ENCODE results near the gene CD6. TPM values are rescaled to one million over a fixed set of nuclear protein-coding genes. Genes with fewer than 3 reads are reported as not detected.

Gene CD6
- total RNA-seq, 1 experiment from 2014 or later, result 1.4 TPM

DNA sequence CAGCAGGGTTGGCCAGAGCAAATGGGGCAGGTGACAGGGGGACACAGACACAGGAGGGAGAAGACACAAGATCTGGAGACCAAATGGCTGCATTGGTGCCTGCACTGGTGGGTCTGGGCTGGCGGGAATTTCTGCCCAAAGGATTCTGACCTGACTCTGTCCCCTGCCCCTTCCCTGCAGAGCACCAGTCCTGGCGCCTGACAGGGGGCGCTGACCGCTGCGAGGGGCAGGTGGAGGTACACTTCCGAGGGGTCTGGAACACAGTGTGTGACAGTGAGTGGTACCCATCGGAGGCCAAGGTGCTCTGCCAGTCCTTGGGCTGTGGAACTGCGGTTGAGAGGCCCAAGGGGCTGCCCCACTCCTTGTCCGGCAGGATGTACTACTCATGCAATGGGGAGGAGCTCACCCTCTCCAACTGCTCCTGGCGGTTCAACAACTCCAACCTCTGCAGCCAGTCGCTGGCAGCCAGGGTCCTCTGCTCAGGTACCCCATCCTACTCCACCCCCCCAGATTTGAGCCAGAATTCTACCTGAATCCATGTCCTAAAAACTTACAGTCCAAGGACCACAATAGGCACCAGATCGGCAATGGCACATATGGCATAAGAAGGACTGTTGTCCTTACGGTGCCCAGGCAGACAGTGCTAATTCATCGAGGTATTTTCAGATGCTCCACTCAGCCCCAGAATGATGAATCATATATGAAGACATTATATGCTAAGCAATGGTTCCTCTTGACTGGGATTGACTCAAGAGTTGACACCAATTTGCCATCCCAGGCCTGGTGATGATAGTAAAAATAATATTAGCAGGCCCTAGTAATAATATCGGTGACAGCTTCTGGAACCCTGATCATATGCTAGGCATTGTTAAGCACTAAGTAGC, 38.2 kb downstream of the CD6 start (continued):
- TF ChIP-seq, protein P1, sequence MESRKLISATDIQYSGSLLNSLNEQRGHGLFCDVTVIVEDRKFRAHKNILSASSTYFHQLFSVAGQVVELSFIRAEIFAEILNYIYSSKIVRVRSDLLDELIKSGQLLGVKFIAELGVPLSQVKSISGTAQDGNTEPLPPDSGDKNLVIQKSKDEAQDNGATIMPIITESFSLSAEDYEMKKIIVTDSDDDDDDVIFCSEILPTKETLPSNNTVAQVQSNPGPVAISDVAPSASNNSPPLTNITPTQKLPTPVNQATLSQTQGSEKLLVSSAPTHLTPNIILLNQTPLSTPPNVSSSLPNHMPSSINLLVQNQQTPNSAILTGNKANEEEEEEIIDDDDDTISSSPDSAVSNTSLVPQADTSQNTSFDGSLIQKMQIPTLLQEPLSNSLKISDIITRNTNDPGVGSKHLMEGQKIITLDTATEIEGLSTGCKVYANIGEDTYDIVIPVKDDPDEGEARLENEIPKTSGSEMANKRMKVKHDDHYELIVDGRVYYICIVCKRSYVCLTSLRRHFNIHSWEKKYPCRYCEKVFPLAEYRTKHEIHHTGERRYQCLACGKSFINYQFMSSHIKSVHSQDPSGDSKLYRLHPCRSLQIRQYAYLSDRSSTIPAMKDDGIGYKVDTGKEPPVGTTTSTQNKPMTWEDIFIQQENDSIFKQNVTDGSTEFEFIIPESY (IDR thresholded peaks at IDR 0.05; ENCODE audit: extremely low read depth, insufficient replicate concordance, low read length), result no peak
- TF ChIP-seq SIN3A (IDR thresholded peaks at IDR 0.05; ENCODE audit: low read depth) (no peak), ZNF274 (IDR thresholded peaks at IDR 0.05; ENCODE audit: low read depth, low read length) (no peak), POLR2A (IDR thresholded peaks at IDR 0.05; ENCODE audit: borderline replicate concordance, extremely low read depth, insufficient read depth, insufficient read length) (no peak)

DNA sequence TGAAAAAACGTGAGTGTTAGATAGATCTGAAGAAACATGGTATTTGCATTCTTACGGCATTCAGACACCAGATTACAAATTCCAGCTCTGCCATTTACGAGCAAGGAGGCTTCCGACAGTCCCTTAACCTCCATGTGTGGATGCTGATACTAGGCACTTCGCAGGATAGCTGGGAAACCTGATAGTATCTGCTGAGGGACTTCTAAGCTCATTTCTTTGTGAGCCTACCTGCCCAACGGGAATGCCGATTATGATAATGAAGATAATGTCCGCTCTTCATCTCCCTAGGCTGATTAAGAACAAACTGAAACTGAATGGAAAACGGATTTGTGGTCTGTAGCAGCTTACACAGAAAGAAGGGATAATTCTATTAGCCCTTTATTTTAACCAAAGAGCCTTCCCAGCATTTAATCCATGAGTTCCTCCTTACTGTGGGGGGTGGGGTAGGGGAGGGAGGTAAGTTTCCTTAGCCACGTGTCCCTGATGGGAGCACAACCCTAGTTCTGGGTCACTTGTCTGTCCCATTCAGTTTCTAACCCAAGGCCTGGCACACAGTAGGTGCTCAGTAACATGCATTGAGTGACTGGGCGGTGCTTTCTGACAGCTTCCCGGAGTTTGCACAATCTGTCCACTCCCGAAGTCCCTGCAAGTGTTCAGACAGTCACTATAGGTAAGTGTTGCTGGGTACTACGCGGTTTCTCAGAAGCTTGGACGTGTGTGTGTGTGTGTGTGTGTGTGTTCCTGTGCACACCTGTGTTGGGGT, 39.2 kb downstream of the CD6 start:
- ChIA-PET POLR2A (no interaction called here), RAD21 (ENCODE audit: low non-redundant PET in 1 of 2, low total read pairs in 2 of 2, uncharacterized antibody in 2 of 2, unreplicated experiment in 2 of 2) (no interaction called here), CTCF (no interaction called here)
- H3K9ac ChIP-seq (ENCODE audit: low read length), result no peak overlapping the region
- no peaks in the 10 kb centered on the region for H3K9me3 ChIP-seq (ENCODE audit: control insufficient read depth in 1 of 2, insufficient read depth in 1 of 2, low read depth in 1 of 2, low read length in 2 of 2)
- no peak for DNase-seq (ENCODE audit: low read depth, low spot score)
- H3K27ac ChIP-seq (ENCODE audit: low read depth, low read length), result no peak overlapping the region
- TF ChIP-seq EGR1 (IDR thresholded peaks at IDR 0.05; ENCODE audit: low read depth) (no peak), YY1 (IDR thresholded peaks at IDR 0.05; ENCODE audit: extremely low read depth, insufficient replicate concordance, low read depth, low read length) (no peak), SIN3A (IDR thresholded peaks at IDR 0.05; ENCODE audit: low read depth) (no peak), CBX3 (IDR thresholded peaks at IDR 0.05; ENCODE audit: low read depth) (no peak), EZH2 (IDR thresholded peaks at IDR 0.05) (no peak)
- H4K20me1 ChIP-seq (ENCODE audit: insufficient read depth), result no peaks in the 10 kb centered on the region
- H3K36me3 ChIP-seq (ENCODE audit: control insufficient read depth in 1 of 2, insufficient read depth in 2 of 2, low read length in 2 of 2), result no peaks in the 10 kb centered on the region
- H3K4me3 ChIP-seq (replicated peaks in 1 of 2; ENCODE audit: low read depth in 1 of 2, low read length in 2 of 2), result no peak overlapping the region
- ATAC-seq, result no peak
- no peaks in the 10 kb centered on the region for H3K4me1 ChIP-seq (ENCODE audit: control insufficient read depth in 1 of 2, insufficient read depth in 2 of 2, low read length in 2 of 2)
- H3K4me2 ChIP-seq (ENCODE audit: low read length), result no peak overlapping the region
- H3K27me3 ChIP-seq (ENCODE audit: insufficient read depth, low read length), result peaks cover 10% of the 10 kb centered on the region; the same call in 1 of the 2 replicates
- no peaks in the 10 kb centered on the region for H3K79me2 ChIP-seq (ENCODE audit: insufficient read depth, low read length)
- no peaks in the 10 kb centered on the region for H3K9me2 ChIP-seq (ENCODE audit: insufficient read depth)
- H2AFZ ChIP-seq (ENCODE audit: low read depth, low read length, poor library complexity, severe bottlenecking), result no peak overlapping the region
- intact Hi-C loops (cut with micrococcal nuclease), result no loop called here
- BruUV-seq (replicated peaks), result no TSS peak

Data from HCT116 (cell line).